Right lobe of liver (tissue), 4 donors: ENCODE results near the gene UNC79.

Source experiments
- CTCF ChIP-seq, 4 donors: fragments of 200-600 bp in 3 of 4; fragments of 450-650 bp in 1 of 4; IDR thresholded peaks; one replicate each; pipeline versions ENCODE4 v1.5.1 to v1.8.0; 2016 to 2022; ENCODE audit warnings: antibody characterized with exemption in 4 of 4, mild to moderate bottlenecking in 2 of 4
- POLR2A ChIP-seq: fragments of 450-650 bp; IDR thresholded peaks from one replicate; pipeline ENCODE4 v1.6.1; 2017; ENCODE audit warnings: antibody characterized with exemption, mild to moderate bottlenecking
- donor health status: DM: no; HTN: no; CAD: no.
- donor health status: DM: no; HTN: no; CAD: no.
- donor health status: DM: no; HTN: yes; CAD: no.

GRCh38 chr14:93395231-93395630, 35.5 kb upstream of the UNC79 start:
- TF ChIP-seq CTCF (IDR thresholded peaks at IDR 0.05), result no peak
- TF ChIP-seq POLR2A, result no peak
